Right ventricle myocardium inferior (tissue), 1 donor: ENCODE data around the gene METTL18. TPM values are rescaled to one million over a fixed set of nuclear protein-coding genes. Genes with fewer than 3 reads are reported as not detected.
"Not testable (repeated sequence)": the region's sequence is repeated elsewhere in the genome, so short reads cannot be mapped to it uniquely, and the experiment has no call there.

Experiments
- ATAC-seq: fragments of 200-7000 bp; cut with Tn5 transposase; one replicate; pipeline ENCODE4 v1.9.1; 2020; ENCODE audit warnings: mild to moderate bottlenecking, moderate library complexity
- DNase-seq: peaks from one replicate; pipeline ENCODE4 v3.0.0; 2021; ENCODE audit errors: missing footprints
- intact Hi-C: fragments of 100-400 bp; cut with DNase I; formaldehyde crosslinking; loops from one replicate; pipeline ENCODE4 v1.11.0; 2022
- long read RNA-seq: library from polyadenylated mRNA; unstranded; transcript quantifications from one replicate; pipeline ENCODE4 v2.0.0, GENCODE V29; 2021
- total RNA-seq: library from RNA; stranded (reverse); fragmentation: NEBNext Ultra II Directional; extraction: Animal tissue kit (Norgen Biotek cat#: 25700); gene quantifications from one replicate; pipeline ENCODE4 v1.2.1, GENCODE V29; 2021
- donor health status: DM: no; HTN: yes; CAD: no; lungs with severe emphysema.

METTL18 gene
- total RNA-seq: 6.5 TPM
- long read RNA-seq, partial matches to known transcripts: 0 of 2 reads
- long read RNA-seq, other reads (novel, unspliced or antisense): 0 of 2 reads

GRCh38 chr1:169794530-169795416 lies at the start of gene METTL18:
TSS of gene METTL18 (minus strand) at chr1:169794907. CDS start at chr1:169793695, 1,212 bp downstream.
- peak; percentile 93 for DNase-seq
- peak; percentile 100 for ATAC-seq
- intact Hi-C loops: loop anchor here (2.0 kb wide), 1 partner anchor 194 kb away; no protein-coding TSS in a partner anchor

DNA sequence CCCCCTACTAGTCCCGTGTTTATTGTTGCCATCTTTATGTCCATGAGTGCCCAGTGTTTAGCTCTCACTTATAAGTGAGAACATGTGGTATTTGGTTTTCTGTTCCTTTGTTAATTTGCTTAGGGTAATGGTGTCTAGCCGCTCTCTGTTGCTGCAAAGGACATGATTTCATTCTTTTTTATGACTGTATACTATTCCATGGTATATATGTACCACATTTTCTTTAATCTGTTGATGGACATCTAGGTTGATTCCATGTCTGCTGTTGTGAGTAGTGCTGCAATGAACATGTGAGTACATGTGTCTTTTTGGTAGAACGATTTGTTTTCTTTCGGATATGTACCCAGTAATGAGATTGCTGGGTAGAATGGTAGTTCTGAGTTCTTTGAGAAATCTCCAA lies 44.2 kb upstream of the METTL18 start:
- DNase-seq (no peak), ATAC-seq (no peak)
- intact Hi-C loops: no loop called here

- DNase-seq: no peak
- no peak for ATAC-seq
- intact Hi-C loops: no loop called here
Measured at GRCh38 chr1:169836198-169836597, 41.5 kb upstream of the METTL18 start.

DNA sequence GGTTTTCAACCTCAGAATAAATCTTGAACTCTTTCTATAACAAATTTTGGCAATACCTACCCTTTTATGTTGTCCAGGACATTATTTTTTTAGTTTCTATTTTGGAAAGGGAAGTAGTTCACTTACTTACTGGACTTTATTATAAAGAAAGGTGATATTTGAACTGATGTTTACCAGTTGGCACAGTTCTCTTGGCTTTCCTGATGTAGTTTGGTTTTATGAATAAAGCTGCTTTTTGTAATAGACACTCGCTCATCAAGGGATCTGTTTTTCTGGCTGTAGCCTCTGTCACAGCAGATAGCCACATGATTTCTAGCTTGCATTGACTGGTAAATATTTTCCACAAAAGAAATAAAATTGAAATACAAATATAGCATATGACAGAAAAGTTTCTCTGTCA lies 40.9 kb upstream of the METTL18 start:
- intact Hi-C loops: no loop called here
- ATAC-seq (no peak), DNase-seq (no peak)

DNA sequence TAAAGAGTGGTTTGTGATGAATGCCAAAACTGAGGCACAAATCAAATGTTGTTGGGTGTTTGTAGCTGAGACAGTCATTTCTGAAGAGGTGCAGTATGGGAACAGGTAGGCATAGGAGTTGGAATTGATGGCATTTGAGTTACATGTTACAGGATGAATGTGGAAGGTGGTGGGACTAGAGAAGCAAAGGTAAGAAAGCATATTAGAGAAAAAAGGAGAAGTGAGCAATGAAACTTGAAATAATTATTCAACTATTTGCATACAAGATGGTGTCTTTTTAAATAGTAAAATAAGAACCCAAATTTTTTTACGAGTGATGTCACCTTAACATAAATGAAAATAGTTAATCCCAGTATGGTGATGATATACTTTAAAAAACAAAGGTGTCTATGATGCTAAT lies 40.2 kb upstream of the METTL18 start:
- DNase-seq (no peak), ATAC-seq (no peak)
- intact Hi-C loops: no loop called here

- no peak for DNase-seq
- intact Hi-C loops: no loop called here
- no peak for ATAC-seq
Measured at GRCh38 chr1:169833179-169833901, 38.6 kb upstream of the METTL18 start.

- intact Hi-C loops: no loop called here
- DNase-seq: no peak
- ATAC-seq: no peak
Measured at GRCh38 chr1:169829671-169830070, 35.0 kb upstream of the METTL18 start.

DNA sequence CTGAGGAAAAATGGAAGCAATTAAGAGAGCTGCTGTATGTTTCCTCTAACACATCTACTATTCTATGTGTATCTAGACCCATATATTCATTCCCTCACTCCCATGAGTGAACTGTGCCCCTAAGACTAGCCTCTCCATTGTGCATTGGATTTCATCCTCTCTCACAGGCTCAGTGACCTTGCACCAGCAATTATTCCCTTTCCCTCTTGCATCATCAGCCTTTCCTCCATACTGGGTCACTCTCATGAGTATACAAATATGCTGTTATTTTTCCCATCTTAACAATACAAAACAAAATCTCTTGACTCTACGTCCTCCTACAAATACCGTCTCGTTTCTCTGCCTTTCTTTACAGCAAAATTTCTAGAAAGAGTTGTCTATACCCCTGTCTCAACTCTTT lies 29.4 kb upstream of the METTL18 start:
- ATAC-seq (no peak), DNase-seq (no peak)
- intact Hi-C loops: no loop called here

GRCh38 chr1:169821500-169821899 lies 26.8 kb upstream of the METTL18 start:
- ATAC-seq: no peak
- intact Hi-C loops: no loop called here

GRCh38 chr1:169816617-169817016 lies 21.9 kb upstream of the METTL18 start:
- DNase-seq: no peak
- intact Hi-C loops: no loop called here
- ATAC-seq: no peak

More at GRCh38 chr1:169821500-169821899, 26.8 kb upstream of the METTL18 start:
- no peak for DNase-seq

DNA sequence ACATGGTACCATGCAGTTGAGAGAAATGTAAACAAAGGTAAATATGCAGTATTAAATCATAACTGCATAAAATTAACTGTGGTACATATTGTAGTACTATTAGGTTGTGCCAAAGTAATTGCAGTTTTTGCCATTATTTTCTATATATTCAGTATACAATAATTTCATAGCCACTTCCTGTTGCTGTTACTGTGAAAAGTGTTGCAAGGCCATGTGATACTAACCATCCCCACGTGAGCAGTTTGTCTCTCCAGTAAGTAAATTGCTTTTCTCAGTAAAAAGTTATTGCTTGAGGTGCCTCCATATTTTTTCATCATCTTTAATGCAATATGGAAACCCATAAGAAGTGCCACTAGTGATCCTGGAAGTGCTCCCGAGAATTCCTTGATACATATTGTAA lies 19.6 kb upstream of the METTL18 start:
- no peak for ATAC-seq
- DNase-seq: no peak
- intact Hi-C loops: no loop called here

DNA sequence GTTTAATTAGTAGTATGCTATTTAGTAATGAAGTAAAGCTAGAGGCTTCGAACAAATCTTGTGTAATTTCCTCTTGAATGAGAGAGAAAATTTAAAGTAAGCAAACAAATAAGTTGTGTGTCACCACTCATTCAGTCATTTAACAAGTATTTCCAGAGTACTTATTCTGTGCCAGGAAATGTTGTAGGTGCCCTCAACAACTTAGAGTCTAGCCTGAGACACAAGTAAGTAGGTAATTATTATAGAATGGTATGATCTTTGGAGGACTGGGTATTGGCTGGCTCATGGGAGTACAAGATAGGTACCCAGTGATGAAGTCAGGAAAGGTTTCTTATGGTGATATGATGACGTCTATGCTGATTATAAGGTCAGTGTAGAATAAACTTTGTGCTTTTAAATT lies 17.4 kb upstream of the METTL18 start:
- no peak for DNase-seq
- ATAC-seq: no peak
- intact Hi-C loops: no loop called here

DNA sequence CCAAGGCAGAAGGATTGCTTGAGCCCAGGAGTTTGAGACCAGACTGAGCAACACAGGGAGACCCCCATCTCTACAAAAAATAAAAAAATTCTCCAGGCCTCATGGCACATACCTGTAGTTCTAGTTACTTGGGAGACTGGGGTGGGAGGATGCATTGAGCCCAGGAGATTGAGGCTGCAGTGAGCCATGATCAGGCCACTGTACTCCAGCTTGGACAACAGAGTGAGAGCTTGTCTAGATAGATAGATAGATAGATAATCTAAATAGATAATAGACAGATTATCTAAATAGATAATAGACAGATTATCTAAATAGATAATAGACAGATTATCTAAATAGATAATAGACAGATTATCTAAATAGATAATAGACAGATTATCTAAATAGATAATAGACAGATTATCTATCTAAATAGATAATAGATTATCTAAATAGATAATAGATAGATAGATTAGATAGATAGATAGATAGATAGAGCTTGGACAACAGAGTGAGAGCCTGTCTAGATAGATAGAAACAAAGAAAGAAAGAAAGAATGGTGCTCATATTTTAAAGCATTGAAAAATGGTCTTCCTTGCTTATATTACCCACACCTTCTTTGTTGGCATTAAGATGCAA lies 16.8 kb upstream of the METTL18 start:
- DNase-seq, intact Hi-C loops, ATAC-seq: not testable (repeated sequence)

GRCh38 chr1:169809370-169810095 lies 14.8 kb upstream of the METTL18 start:
- DNase-seq (no peak), ATAC-seq (no peak)
- intact Hi-C loops: loop anchor here (5.0 to 10.0 kb wide), 3 partner anchors 95 to 262 kb away; partner anchors contain the start of gene SELL

DNA sequence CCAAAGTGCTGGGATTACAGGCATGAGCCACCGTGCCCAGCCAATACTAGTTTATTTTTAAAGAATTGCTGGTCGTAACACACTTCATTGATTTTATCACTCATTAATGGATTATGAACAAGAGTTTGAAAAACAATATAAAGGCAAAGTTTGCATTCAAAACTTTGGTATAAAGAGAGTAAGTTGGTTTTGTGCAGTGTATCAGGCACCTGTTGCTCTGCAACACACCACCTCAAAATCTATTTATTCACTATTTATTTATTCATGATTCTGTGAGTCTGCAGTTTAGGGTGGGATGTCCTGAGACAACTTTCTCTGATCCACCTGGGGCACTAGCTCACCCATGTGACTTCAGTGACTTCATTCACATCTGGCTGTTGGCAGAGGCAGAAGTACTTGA lies 10.2 kb upstream of the METTL18 start:
- intact Hi-C loops: loop anchor here (5.0 to 10.0 kb wide), 3 partner anchors 90 to 258 kb away; partner anchors contain the start of gene SELL
- no peak for ATAC-seq
- DNase-seq: no peak

DNA sequence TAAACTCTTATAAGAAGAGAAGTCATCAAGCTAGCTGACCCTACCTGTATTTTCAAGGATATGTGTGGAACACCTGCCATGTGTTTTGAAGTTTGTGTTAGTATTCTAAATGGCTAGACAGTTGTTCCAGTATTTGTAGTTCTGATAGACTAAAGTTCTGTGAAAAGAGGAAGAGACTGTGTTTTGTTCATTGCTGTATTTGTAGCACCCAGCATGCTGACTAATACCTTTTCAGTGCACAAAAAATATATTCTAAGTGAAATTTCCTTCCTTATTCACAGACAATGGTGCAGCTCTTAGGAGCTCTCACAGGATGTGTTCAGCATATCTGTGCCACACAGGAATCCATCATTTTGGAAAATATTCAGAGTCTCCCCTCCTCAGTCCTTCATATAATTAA lies 8.2 kb upstream of the METTL18 start:
- DNase-seq: no peak
- intact Hi-C loops: loop anchor here (10.0 kb wide), 1 partner anchor 88 kb away; the partner anchor contains the start of gene SELL
- no peak for ATAC-seq

GRCh38 chr1:169797281-169797680 lies 2.6 kb upstream of the METTL18 start:
- ATAC-seq: no peak
- no peak for DNase-seq
- intact Hi-C loops: no loop called here

GRCh38 chr1:169796274-169796810 lies 1.6 kb upstream of the METTL18 start:
- DNase-seq (no peak), ATAC-seq (no peak)
- intact Hi-C loops: no loop called here
